HG02588 (cell line): ENCODE measurements around the gene TYW3.

Source experiments
- ATAC-seq: cut with Tn5 transposase; IDR thresholded peaks from one replicate; pipeline ENCODE4 v1.9.1; 2021; ENCODE audit warnings: mild to moderate bottlenecking, moderate library complexity; ENCODE audit not compliant: unreplicated experiment

TYW3 gene, protein sequence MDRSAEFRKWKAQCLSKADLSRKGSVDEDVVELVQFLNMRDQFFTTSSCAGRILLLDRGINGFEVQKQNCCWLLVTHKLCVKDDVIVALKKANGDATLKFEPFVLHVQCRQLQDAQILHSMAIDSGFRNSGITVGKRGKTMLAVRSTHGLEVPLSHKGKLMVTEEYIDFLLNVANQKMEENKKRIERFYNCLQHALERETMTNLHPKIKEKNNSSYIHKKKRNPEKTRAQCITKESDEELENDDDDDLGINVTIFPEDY

GRCh38 chr1:74732960-74733603 is at the start of gene TYW3, which contains the start of gene CRYZ:
TSS of gene TYW3 (plus strand) at chr1:74733152. CDS start at chr1:74733245, 93 bp downstream.
TSS of gene CRYZ (minus strand) at chr1:74733050. CDS start at chr1:74724821, 8,229 bp downstream.
- peak; percentile 70 for ATAC-seq

- no peak for ATAC-seq
Measured at GRCh38 chr1:74683656-74684055, 49.3 kb upstream of the TYW3 start.

DNA sequence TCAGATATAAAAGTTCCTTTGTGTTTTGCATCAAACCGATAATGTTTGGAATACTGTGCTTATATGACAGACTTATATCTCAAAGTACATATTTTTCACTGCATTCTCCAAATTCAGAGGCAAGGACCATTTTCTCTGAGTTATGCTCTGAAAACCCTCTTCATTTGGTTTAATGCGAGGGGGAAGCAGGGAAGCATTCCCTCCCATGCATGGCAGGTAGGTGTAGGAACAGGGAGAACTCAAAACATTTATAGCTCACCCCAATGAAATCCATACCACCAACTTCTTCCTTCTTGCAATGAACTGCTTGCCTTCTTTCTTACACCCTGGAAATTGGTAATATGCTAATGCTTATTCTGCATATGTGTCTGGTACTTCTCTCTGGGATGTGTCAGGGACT is 48.7 kb upstream of the TYW3 start:
- no peak for ATAC-seq

DNA sequence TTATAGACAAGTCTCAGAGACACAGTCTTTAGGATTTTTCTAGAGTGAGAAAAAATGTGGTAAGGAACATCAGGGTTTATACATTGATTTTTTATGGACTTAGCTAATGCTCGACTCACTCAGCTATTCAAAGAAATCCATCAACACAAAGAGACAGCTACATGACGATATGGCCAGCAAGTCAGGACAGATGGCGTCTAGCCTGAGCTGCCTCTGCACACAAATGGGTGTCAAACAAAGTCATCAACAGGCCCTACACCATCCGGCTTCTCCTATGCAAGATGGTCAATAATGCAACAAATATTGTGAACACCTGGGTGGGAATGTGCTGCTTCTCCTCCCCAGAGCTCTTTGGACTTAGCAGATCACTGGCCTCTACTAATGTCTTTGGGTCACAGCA is 46.0 kb upstream of the TYW3 start:
- no peak for ATAC-seq

DNA sequence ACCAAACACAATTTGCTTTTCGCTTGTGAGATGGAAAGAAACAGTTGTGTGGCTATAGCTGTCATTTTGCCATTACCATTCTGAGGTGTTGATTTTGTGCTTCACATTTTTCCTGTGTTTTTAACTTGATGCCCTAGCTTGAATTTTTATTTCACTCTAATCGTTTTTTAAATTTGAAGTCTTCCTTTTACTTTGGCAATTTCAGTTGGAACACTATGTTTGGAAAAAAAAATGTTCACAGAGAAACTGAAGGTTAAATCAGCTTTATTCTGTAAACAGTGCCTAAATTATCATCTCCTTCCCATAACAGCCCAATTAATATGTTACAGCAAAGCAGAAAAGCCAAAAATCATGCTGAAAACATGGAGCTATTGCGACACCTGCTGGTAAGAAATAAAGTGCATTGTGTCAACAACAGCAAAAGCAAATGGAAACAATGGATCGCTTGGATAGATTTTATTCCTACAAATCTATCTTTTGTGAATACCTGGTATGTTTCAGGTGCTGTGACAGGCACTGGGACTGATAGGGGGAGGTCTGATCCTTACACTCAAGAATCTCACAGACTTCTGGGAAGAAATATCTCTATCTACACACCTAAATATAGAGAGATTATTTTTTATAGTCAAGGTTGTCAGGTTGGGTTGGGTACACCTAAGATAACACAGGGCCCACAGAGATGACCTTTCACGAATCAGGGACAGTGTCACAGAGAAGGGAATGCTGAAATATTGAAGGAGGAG is 43.2 kb upstream of the TYW3 start:
- ATAC-seq = no peak

GRCh38 chr1:74690364-74690696 is 42.6 kb upstream of the TYW3 start:
- ATAC-seq = no peak

- no peak for ATAC-seq
Measured at GRCh38 chr1:74690909-74691308, 42.0 kb upstream of the TYW3 start.

GRCh38 chr1:74693473-74693872 is 39.5 kb upstream of the TYW3 start:
- no peak for ATAC-seq

DNA sequence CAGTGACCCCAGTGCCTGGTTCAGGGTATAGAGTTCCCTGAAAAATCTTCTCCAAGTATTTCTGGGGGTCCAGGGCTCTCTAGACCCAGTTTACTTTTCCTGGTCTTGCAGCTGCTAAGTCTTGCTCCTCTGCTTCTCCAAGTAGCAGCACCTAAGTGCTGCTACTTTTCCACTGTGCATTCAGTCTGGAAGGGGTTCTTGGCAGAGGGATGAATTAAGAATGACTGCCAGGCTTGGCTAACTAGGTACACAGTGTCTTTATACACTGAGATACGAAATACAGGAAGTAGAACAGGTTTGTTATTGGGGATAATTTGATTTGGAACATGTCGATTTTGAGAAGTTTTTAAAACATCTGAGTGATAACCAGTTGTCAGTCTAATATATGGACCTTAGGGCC is 35.1 kb upstream of the TYW3 start:
- ATAC-seq = no peak

GRCh38 chr1:74699331-74699730 is 33.6 kb upstream of the TYW3 start:
- peak; percentile 56 for ATAC-seq

GRCh38 chr1:74703386-74704182 is 29.4 kb upstream of the TYW3 start:
- no peak for ATAC-seq

- ATAC-seq = no peak
Measured at GRCh38 chr1:74712881-74713280, 20.1 kb upstream of the TYW3 start.

DNA sequence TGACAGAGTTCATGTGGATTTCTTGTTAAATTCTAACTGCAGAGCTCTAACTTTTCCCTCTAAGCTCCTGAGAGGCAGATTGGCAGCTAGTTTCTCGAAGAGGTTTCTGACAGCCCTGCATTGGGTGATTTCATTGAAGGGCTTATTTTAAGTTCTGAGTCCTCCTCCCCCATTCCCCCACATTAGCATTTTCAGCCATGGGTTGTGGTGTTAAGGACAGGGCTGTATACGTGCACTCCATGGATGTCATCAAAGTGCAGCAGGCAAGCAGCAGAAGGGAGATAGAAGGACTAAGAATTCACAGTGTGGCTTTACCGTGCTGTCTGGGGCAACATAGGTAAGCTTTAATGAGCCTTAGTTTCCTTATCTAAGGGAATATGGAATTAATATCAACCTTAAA is 19.1 kb upstream of the TYW3 start:
- no peak for ATAC-seq

DNA sequence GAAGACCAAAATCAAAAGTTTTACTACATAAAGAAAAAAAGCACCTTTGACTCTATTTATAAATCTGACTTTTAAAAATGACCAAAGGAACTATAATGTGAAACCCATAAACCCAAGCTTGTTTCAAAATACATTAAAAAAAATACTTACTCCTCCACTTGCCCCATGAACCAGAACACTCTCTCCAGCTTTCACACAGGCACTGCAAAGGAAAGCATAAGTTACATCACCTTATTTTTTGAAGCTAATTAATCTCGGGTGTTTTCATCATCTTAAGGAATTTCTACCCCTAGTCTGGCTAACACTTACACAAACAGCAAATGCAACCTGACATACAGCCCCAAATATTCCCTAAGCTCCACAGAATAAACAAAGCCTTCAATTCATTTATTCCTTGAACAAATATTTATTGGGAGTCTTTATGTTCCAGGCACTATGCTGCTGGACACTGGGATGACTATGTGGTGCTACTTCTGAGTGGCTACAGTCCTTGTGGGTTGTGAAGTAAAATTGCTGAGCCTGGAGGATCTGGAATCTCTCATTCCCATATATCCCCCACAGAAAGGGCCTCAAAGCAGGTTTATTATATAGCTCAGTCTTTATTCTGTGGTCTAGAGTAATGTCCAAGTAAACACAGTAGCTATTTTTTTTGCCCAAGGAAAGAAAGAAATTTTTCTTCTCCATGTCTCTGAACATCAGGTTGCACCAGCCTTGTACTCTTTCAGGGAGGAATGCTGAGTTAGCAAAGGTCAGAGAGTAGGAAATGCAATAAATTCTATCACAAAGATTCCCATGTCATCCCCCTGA is 18.3 kb upstream of the TYW3 start:
- ATAC-seq = peak; percentile 78

DNA sequence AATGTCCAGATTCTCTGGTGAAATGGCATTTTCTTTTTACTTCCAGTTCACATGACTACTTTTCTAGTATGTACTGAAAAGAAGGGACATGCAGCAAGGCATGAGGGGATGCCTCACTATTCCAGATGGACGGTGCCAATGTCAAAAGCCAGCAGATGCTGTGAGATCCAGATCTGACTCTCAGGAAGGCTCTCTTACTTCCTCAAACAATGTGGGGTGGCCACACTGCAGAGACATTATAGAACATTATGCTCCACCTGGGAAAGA is 17.8 kb upstream of the TYW3 start:
- ATAC-seq = no peak

DNA sequence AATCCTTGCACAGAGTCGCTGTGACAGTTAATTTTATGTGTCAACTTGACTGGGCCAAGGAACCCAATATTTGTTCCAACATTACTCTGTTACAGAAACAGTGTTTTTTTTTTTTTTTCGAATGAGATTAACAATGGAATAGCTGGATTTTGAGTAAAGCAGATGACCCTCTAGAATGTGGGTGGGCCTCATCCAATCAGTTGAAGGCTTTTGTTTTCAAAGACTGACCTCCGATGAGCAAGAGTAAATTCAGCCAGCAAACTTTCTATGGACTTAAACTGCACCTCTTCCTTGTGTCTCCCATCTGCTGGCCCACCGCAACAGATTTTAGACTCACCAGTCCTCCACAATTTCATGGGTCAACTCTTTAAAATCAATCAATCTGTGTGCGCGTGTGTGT is 17.1 kb upstream of the TYW3 start:
- no peak for ATAC-seq

- no peak for ATAC-seq
Measured at GRCh38 chr1:74716822-74717221, 16.1 kb upstream of the TYW3 start.

DNA sequence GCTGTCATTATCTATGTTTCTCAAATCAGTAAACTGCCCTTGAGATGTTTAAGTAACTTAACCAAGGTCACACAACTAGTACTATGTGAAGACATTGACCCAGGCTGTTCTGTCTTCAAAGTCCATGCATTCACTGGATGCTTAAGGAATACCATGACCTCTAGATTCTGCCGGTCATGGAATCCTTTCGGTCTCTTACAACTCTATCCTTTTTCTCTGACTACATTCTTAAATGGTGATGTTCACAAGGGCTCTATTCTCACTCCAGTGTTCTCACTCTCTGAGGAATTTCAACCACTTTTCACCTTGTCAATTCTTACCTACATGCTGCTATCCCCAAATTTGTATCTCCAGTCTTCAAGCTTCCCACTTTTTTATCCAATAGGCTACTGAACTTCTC is 15.3 kb upstream of the TYW3 start:
- no peak for ATAC-seq

DNA sequence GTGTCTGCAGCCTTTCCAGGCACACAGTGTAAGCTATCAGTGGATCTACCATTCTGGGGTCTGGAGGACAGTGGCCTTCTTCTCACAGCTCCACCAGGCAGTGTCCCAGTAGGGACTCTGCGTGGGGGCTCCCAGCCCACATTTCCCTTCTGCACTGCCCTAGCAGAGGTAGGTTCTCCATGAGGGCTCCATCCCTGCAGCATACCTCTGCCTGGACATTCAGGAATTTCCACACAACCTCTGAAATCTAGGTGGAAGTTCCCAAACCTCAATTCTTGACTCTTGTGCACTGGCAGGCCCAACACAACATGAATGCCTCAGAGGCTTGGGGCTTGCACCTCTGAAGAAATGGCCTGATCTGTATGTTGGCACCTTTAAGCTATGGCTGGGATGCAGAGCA is 6.9 kb upstream of the TYW3 start:
- ATAC-seq = no peak

- no peak for ATAC-seq
Measured at GRCh38 chr1:74728736-74729135, 4.2 kb upstream of the TYW3 start.
